ENCODE results near the gene ITLN1.

DNA sequence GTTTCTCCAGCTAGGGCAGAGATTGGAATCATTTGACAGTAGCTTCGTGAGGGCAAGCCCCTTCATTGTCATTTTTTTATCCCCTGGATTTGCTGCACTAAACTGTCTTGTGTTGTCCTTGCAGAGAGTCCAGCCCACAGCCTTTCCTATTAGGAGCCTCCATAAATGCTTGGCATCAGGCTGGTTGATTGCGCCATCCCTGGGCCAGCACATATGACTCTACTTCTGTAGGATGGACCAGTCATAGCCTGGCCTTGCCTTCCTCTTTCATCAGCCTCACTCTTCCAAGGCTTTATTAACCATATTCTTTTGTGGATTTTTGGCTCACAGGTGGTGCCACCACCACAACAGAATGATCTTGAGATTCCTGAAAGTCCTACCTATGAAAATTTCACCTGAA, 57.6 kb downstream of the ITLN1 start:
- no peak for TF ChIP-seq ZFX (IDR thresholded peaks at IDR 0.05; ENCODE audit: borderline replicate concordance)
- TF ChIP-seq, protein P1, sequence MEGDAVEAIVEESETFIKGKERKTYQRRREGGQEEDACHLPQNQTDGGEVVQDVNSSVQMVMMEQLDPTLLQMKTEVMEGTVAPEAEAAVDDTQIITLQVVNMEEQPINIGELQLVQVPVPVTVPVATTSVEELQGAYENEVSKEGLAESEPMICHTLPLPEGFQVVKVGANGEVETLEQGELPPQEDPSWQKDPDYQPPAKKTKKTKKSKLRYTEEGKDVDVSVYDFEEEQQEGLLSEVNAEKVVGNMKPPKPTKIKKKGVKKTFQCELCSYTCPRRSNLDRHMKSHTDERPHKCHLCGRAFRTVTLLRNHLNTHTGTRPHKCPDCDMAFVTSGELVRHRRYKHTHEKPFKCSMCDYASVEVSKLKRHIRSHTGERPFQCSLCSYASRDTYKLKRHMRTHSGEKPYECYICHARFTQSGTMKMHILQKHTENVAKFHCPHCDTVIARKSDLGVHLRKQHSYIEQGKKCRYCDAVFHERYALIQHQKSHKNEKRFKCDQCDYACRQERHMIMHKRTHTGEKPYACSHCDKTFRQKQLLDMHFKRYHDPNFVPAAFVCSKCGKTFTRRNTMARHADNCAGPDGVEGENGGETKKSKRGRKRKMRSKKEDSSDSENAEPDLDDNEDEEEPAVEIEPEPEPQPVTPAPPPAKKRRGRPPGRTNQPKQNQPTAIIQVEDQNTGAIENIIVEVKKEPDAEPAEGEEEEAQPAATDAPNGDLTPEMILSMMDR (IDR thresholded peaks at IDR 0.05): no peak
